ENCODE results near the gene PHEX. TPM values are rescaled to one million over a fixed set of nuclear protein-coding genes. Genes with fewer than 3 reads are reported as not detected.

PHEX gene
- total RNA-seq, 1 donor from 2014 or later = 5.3 TPM

DNA sequence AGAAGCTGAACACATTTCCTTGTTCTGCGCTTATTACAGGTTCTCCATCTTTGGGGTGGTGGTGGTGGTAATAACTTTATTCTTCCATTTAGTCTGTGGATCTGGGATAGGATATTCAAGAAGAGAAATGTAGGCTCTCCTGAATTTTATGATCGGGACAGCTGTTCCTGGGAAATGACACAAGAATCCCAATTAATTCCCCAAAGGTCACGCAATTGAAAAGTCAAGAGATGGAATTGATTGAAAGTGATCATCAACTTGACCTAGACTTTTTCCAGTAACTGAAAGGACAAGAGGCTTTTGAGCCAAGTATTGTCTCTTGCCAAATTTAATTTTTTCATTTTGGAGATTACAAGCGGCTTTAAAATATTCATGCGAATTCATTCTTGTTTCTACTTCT lies 141.8 kb downstream of the PHEX start:
- Histone ChIP-seq H3K36me3 (ENCODE audit: control insufficient read depth, insufficient read depth, low read length) (no peaks in the 10 kb centered on the region), H3K27me3 (ENCODE audit: control insufficient read depth, insufficient read depth, low read length) (no peaks in the 10 kb centered on the region), H3K4me3 (ENCODE audit: low read depth, low read length) (no peak overlapping the region)
- FAIRE-seq (no peak), DNase-seq (ENCODE audit: low read depth) (no peak)
- TF ChIP-seq, protein P1, sequence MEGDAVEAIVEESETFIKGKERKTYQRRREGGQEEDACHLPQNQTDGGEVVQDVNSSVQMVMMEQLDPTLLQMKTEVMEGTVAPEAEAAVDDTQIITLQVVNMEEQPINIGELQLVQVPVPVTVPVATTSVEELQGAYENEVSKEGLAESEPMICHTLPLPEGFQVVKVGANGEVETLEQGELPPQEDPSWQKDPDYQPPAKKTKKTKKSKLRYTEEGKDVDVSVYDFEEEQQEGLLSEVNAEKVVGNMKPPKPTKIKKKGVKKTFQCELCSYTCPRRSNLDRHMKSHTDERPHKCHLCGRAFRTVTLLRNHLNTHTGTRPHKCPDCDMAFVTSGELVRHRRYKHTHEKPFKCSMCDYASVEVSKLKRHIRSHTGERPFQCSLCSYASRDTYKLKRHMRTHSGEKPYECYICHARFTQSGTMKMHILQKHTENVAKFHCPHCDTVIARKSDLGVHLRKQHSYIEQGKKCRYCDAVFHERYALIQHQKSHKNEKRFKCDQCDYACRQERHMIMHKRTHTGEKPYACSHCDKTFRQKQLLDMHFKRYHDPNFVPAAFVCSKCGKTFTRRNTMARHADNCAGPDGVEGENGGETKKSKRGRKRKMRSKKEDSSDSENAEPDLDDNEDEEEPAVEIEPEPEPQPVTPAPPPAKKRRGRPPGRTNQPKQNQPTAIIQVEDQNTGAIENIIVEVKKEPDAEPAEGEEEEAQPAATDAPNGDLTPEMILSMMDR (IDR thresholded peaks at IDR 0.05; ENCODE audit: insufficient read depth, low read length, severe bottlenecking) = no peak

DNA sequence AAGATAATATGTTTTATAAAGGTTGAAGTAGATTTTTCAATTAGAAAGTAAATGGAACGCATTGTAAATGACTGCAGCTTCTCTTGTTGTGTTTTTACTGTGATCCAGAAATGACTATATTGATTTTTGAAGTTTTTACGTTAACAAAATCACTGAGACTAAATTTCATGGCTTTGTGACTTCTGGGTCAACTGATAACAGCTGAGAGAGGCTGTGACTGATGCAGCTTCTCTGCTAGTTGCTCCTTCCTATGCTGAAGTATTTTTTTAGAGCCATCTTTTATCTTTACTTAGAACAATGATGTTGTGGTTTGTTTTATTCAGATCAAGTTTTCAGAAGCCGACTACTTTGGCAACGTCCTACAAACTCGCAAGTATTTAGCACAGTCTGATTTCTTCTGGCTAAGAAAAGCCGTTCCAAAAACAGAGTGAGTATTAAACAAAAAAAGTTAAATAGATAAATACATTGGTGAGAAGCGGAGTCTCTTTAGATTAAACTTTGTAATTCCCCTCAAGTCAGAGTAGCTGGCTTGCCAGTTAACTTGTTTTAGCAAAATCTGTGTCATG lies 145.9 kb downstream of the PHEX start:
- H3K36me3 ChIP-seq (ENCODE audit: control insufficient read depth, insufficient read depth, low read length) = no peaks in the 10 kb centered on the region
- H3K27me3 ChIP-seq (ENCODE audit: control insufficient read depth, insufficient read depth, low read length) = no peaks in the 10 kb centered on the region
- no peak for DNase-seq (ENCODE audit: low read depth)
- H3K4me3 ChIP-seq (ENCODE audit: low read depth, low read length) = no peak overlapping the region
- TF ChIP-seq, protein P1 (IDR thresholded peaks at IDR 0.05; ENCODE audit: insufficient read depth, low read length, severe bottlenecking) = no peak
- FAIRE-seq = no peak

DNA sequence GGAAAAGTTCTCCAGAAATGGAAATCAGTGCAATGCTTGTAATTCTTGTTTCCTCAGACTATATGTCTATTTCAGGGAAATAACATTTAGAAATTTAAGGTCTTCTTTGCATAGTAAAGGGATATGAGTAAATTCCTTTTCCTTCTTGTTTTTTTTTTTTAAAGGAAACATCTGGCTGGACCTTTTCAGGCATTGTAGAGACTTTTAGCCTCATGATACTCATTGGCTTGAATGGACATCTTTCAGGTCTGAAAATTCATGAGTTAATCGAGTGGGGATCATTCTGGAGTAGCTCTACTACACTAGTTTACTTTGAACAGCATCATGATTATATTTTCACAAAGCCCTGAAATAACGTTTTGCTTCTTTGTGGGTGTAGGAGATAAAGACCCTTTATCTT lies 152.0 kb downstream of the PHEX start:
- TF ChIP-seq, protein P1 (IDR thresholded peaks at IDR 0.05; ENCODE audit: insufficient read depth, low read length, severe bottlenecking) = no peak
- Histone ChIP-seq H3K4me3 (ENCODE audit: low read depth, low read length) (no peak overlapping the region), H3K27me3 (ENCODE audit: control insufficient read depth, insufficient read depth, low read length) (no peaks in the 10 kb centered on the region), H3K36me3 (ENCODE audit: control insufficient read depth, insufficient read depth, low read length) (no peaks in the 10 kb centered on the region)
- DNase-seq (ENCODE audit: low read depth) = no peak
- FAIRE-seq = no peak

DNA sequence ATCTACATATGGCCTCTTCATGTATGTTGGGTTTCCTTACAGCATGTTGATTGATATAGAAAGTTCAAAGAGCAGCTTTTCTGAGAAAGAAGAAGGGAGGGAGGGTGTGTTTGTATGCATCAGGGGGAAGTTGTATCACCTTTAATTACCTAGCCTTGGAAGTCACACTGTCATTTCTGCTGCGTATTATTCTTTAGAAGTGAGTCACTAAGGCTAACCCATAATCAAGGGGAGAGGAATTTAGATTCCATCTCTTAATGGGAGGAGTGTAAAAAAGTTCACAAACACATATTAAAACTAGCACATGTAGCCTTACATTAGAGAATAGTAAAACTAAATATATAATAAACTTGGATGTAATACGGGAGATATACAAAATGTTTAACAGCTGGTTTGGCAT lies 154.0 kb downstream of the PHEX start:
- no peak for FAIRE-seq
- DNase-seq (ENCODE audit: low read depth) = peak; percentile 30

DNA sequence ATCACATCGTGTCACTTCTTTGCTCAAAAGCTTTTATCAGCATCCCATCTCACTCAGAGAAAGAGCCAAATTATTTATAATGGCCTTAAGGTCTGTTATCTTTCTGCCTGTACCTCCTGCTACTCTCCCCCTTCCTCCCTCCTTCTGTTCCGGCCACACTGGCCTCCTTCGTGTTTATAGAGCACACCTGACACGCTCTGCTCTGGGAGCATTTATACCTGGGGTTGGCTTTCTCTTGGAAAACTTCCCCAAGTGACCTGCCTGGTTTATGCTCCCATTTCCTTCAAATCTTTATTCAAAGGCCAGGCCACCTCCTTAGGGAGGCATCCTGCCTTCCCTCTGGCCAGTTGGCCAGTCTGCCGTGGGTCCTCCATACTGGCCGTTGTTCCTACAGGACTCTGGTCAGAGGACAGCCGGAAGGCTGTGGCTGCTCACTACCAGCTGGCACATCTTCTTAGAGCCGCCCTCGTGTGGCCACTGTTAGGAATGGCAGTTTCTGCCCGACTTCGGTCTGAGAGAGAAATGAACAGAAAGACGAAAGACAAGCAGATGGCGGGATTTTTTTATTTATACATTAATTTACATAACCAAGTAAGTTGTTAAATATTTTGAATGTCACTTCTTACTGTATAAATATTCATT lies 160.4 kb downstream of the PHEX start:
- no peak overlapping the region for H3K4me3 ChIP-seq (ENCODE audit: low read depth, low read length)
- TF ChIP-seq, protein P1 (IDR thresholded peaks at IDR 0.05; ENCODE audit: insufficient read depth, low read length, severe bottlenecking) = peak; percentile 59
- no peak for FAIRE-seq
- no peaks in the 10 kb centered on the region for H3K36me3 ChIP-seq (ENCODE audit: control insufficient read depth, insufficient read depth, low read length)
- peak; percentile 30 for DNase-seq (ENCODE audit: low read depth)
- H3K27me3 ChIP-seq (ENCODE audit: control insufficient read depth, insufficient read depth, low read length) = no peaks in the 10 kb centered on the region

More for the DNA sequence above, 154.0 kb downstream of the PHEX start:
- TF ChIP-seq, protein P1 (IDR thresholded peaks at IDR 0.05; ENCODE audit: insufficient read depth, low read length, severe bottlenecking) = no peak
- Histone ChIP-seq H3K27me3 (ENCODE audit: control insufficient read depth, insufficient read depth, low read length) (no peaks in the 10 kb centered on the region), H3K4me3 (ENCODE audit: low read depth, low read length) (no peak overlapping the region), H3K36me3 (ENCODE audit: control insufficient read depth, insufficient read depth, low read length) (no peaks in the 10 kb centered on the region)
